SU-DHL-6 (cell line): ENCODE data around the gene GALNT9.
"Not testable (repeated sequence)": the region's sequence is repeated elsewhere in the genome, so short reads cannot be mapped to it uniquely, and the experiment has no call there.

Experiments
- H2AFZ ChIP-seq: fragments of 200-600 bp; sonication (generic); 2 replicates; pipeline ENCODE4 v1.6.1; 2014; ENCODE audit warnings: low read depth, mild to moderate bottlenecking, moderate library complexity, mixed read lengths, antibody characterized with exemption, low read length; ENCODE audit not compliant: severe bottlenecking
- H3F3A ChIP-seq: fragments of 200-600 bp; shearing (Covaris generic); 2 replicates; pipeline ENCODE4 v1.6.0; 2016; ENCODE audit warnings: antibody characterized with exemption, mild to moderate bottlenecking; ENCODE audit not compliant: insufficient read depth
- H3K27ac ChIP-seq: fragments of 200-600 bp; sonication (generic); 2 replicates; pipeline ENCODE4 v1.5.1; 2016; ENCODE audit warnings: low read depth, mild to moderate bottlenecking, low read length, moderate library complexity, mixed read lengths
- H3K27me3 ChIP-seq: fragments of 200-600 bp; sonication (generic), shearing (Covaris generic); 2 replicates; pipeline ENCODE4 v1.6.0; 2014; ENCODE audit warnings: mild to moderate bottlenecking, low read length
- H3K36me3 ChIP-seq: fragments of 200-600 bp; sonication (generic); 2 replicates; pipeline ENCODE4 v1.6.1; 2014; ENCODE audit warnings: mild to moderate bottlenecking, low read length, mixed read lengths
- H3K4me2 ChIP-seq: fragments of 300-600, 200-600 bp; shearing (Covaris generic), sonication (generic); 2 replicates; pipeline ENCODE4 v1.6.0; 2014; ENCODE audit warnings: low read length, low read depth, mild to moderate bottlenecking; ENCODE audit not compliant: poor library complexity, severe bottlenecking
- H3K4me3 ChIP-seq: fragments of 200-600 bp; sonication (generic); 2 replicates; pipeline ENCODE4 v1.5.1; 2014; ENCODE audit warnings: antibody characterized with exemption, low read length, mild to moderate bottlenecking, mixed read lengths; ENCODE audit not compliant: insufficient read depth, poor library complexity, severe bottlenecking
- H3K79me2 ChIP-seq: fragments of 200-600 bp; sonication (generic); 2 replicates; pipeline ENCODE4 v1.6.1; 2014; ENCODE audit warnings: mild to moderate bottlenecking, low read length, moderate library complexity; ENCODE audit not compliant: insufficient read depth
- H3K9ac ChIP-seq: fragments of 200-600 bp; sonication (generic); 2 replicates; pipeline ENCODE4 v1.7.0; 2014; ENCODE audit warnings: mild to moderate bottlenecking, low read length
- H3K9me2 ChIP-seq: fragments of 200-600 bp; sonication (generic); replicated peaks from 2 replicates; pipeline ENCODE4 v1.6.1; 2014; ENCODE audit warnings: low read length; ENCODE audit not compliant: insufficient read depth
- H3K9me3 ChIP-seq: fragments of 200-600 bp; sonication (generic); 2 replicates; pipeline ENCODE4 v1.6.1; 2014; ENCODE audit warnings: low read length, mixed read lengths; ENCODE audit not compliant: insufficient read depth
- H4K20me1 ChIP-seq: fragments of 200-600 bp; sonication (generic); 2 replicates; pipeline ENCODE4 v1.6.1; 2014; ENCODE audit warnings: low read depth, mild to moderate bottlenecking, antibody characterized with exemption, low read length, moderate library complexity, mixed read lengths
- CTCF ChIP-seq: fragments of 200-600 bp; sonication (generic); IDR thresholded peaks from one replicate; pipeline ENCODE4 v1.5.1; 2017; ENCODE audit warnings: antibody characterized with exemption, mild to moderate bottlenecking, low read length, moderate library complexity; ENCODE audit not compliant: insufficient read depth, poor library complexity, severe bottlenecking
- EZH2phosphoT487 ChIP-seq: fragments of 200-600 bp; sonication (generic), shearing (Covaris generic); conservative IDR thresholded peaks from 2 replicates; pipeline ENCODE4 v1.6.1; 2018; ENCODE audit warnings: mild to moderate bottlenecking, antibody characterized with exemption, low read length, moderate library complexity, mixed read lengths

The GALNT9 gene

GRCh38 chr12:132196038-132196872, 133.1 kb downstream of the GALNT9 start:
- Histone ChIP-seq H3K4me3 (no peak overlapping the region), H2AFZ (no peak overlapping the region), H3K27ac (no peak overlapping the region), H3K36me3 (no peaks in the 10 kb centered on the region), H4K20me1 (no peaks in the 10 kb centered on the region), H3K9ac (no peak overlapping the region), H3K9me2 (no peaks in the 10 kb centered on the region), H3K79me2 (no peaks in the 10 kb centered on the region), H3K4me2 (no peak overlapping the region), H3K27me3 (no peaks in the 10 kb centered on the region), H3K9me3 (peaks cover 12% of the 10 kb centered on the region; the same call in 1 of the 2 replicates), H3F3A (no peaks in the 10 kb centered on the region)
- TF ChIP-seq CTCF (no peak), EZH2phosphoT487 (no peak)

- H3K4me3 ChIP-seq, H2AFZ ChIP-seq, H3K79me2 ChIP-seq, H3K4me2 ChIP-seq, H4K20me1 ChIP-seq, H3K27me3 ChIP-seq, H3K36me3 ChIP-seq, H3K27ac ChIP-seq, H3K9ac ChIP-seq, H3F3A ChIP-seq, H3K9me2 ChIP-seq: not testable (repeated sequence)
- peaks cover 12% of the 10 kb centered on the region; the same call in 1 of the 2 replicates for H3K9me3 ChIP-seq
Observed at GRCh38 chr12:132195242-132195641, 134.1 kb downstream of the GALNT9 start.

GRCh38 chr12:132194556-132194955, 134.8 kb downstream of the GALNT9 start:
- Histone ChIP-seq H3K4me2 (no peak overlapping the region), H3K27me3 (no peaks in the 10 kb centered on the region), H2AFZ (no peak overlapping the region), H3F3A (no peaks in the 10 kb centered on the region), H3K9me3 (peaks cover 12% of the 10 kb centered on the region; the same call in 1 of the 2 replicates), H3K27ac (no peak overlapping the region), H3K4me3 (no peak overlapping the region), H3K36me3 (no peaks in the 10 kb centered on the region), H3K79me2 (no peaks in the 10 kb centered on the region), H3K9me2 (no peaks in the 10 kb centered on the region), H4K20me1 (no peaks in the 10 kb centered on the region), H3K9ac (no peak overlapping the region)
- TF ChIP-seq CTCF (no peak), EZH2phosphoT487 (no peak)

- peaks cover 12% of the 10 kb centered on the region; the same call in 1 of the 2 replicates for H3K9me3 ChIP-seq
- no peak overlapping the region for H3K4me3 ChIP-seq
- no peaks in the 10 kb centered on the region for H3K79me2 ChIP-seq
- no peak overlapping the region for H3K27ac ChIP-seq
- H3K36me3 ChIP-seq = no peaks in the 10 kb centered on the region
- no peaks in the 10 kb centered on the region for H3K27me3 ChIP-seq
- H3K9ac ChIP-seq = no peak overlapping the region
- H3K9me2 ChIP-seq = no peaks in the 10 kb centered on the region
- no peaks in the 10 kb centered on the region for H3F3A ChIP-seq
- no peak for TF ChIP-seq EZH2phosphoT487
- no peak for TF ChIP-seq CTCF
- H3K4me2 ChIP-seq = no peak overlapping the region
- no peaks in the 10 kb centered on the region for H4K20me1 ChIP-seq
- no peak overlapping the region for H2AFZ ChIP-seq
Observed at GRCh38 chr12:132194056-132194455, 135.3 kb downstream of the GALNT9 start.
